Naive B cell (primary cell): ENCODE measurements around the gene RPS24. TPM values are rescaled to one million over a fixed set of nuclear protein-coding genes. Genes with fewer than 3 reads are reported as not detected.

Experiments
- ATAC-seq, 2 donors: fragments of 150-1000 bp; cut with Tn5 transposase; 2 replicates each; pipeline ENCODE4 v1.10.0; 2021; ENCODE audit warnings: low read depth in 2 of 2, mild to moderate bottlenecking in 2 of 2, moderate library complexity in 2 of 2
- DNase-seq: peaks from one replicate; pipeline ENCODE4 v3.0.0; 2022
- H3K27ac Mint-ChIP-seq, 6 donors: one replicate each; pipeline ENCODE4 v1.8.0; 2020 to 2022; ENCODE audit warnings: mild to moderate bottlenecking in 6 of 6, mixed read lengths in 6 of 6, moderate library complexity in 5 of 6, inconsistent platforms in 2 of 6
- H3K27me3 Mint-ChIP-seq, 3 donors: one replicate each; pipeline ENCODE4 v1.8.0; 2021 to 2022; ENCODE audit warnings: mixed read lengths in 3 of 3, mild to moderate bottlenecking in 1 of 3
- H3K36me3 Mint-ChIP-seq, 2 donors: one replicate each; pipeline ENCODE4 v1.8.0; 2020 to 2022; ENCODE audit warnings: mixed read lengths in 2 of 2, inconsistent platforms in 1 of 2, mild to moderate bottlenecking in 1 of 2
- H3K4me1 Mint-ChIP-seq, 3 donors: one replicate each; pipeline ENCODE4 v1.8.0; 2020 to 2022; ENCODE audit warnings: mixed read lengths in 3 of 3, inconsistent platforms in 1 of 3, mild to moderate bottlenecking in 1 of 3, moderate library complexity in 1 of 3
- H3K4me3 Mint-ChIP-seq, 8 donors: one replicate each; pipeline ENCODE4 v1.8.0; 2020 to 2022; ENCODE audit warnings: mild to moderate bottlenecking in 8 of 8, mixed read lengths in 8 of 8, moderate library complexity in 8 of 8, inconsistent platforms in 2 of 8
- H3K9me3 Mint-ChIP-seq, 7 donors: one replicate each; pipeline ENCODE4 v1.8.0; 2020 to 2022; ENCODE audit warnings: mixed read lengths in 7 of 7, mild to moderate bottlenecking in 5 of 7, inconsistent platforms in 2 of 7, moderate library complexity in 1 of 7
- polyA plus RNA-seq, 6 donors: library from polyadenylated mRNA; unstranded; fragments of 300-500 nt; fragmentation: Illumina TruSeq; gene quantifications; one replicate each; pipeline ENCODE4 v1.2.3, GENCODE V29; 2021; ENCODE audit warnings: low read depth in 6 of 6

The RPS24 gene
- polyA plus RNA-seq, 6 donors from 2014 or later = 784 to 1,204 (median 985) TPM

GRCh38 chr10:78035437-78035836, 1.8 kb downstream of the RPS24 start:
- Mint-ChIP-seq H3K4me3 (peak overlapping the region in 5 of 8 donors; percentile 93 to 97 (median 95)), H3K27ac (peak overlapping the region in 5 of 6 donors; percentile 3 to 93 (median 67)), H3K36me3 (peaks cover 0 to 16% of the 10 kb centered on the region in 2 donors)

DNA sequence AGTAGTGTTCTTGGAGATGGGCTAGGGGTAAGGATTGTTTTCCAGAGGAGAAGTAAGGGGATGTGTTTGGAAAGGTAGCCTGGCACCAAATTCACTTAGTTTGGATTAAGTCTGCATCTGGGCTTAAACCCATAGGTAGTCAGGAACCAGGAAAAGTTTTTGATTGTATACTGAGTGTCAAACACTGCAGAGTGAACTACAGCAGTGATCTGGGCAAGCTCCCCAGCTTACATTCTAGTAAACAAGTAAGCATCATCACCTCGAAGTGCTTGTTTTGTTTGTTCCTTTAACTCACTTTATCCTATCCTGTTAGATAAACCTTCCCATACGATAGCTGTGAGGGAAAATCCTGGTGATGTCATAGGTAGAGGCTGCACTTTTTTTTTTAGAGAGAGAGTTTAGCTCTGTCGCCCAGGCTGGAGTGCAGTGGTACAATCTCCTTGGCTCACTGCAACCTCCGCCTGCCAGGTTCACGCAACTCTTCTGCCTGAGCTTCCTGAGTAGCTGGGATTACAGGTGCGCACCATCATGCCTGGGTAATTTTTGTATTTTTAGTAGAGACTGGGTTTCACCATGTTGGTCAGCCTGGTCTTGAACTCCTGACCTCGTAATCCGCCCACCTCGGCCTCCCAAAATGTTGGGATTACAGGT, 2.4 kb downstream of the RPS24 start:
- Mint-ChIP-seq H3K9me3 (no peaks in the 10 kb centered on the region), H3K4me1 (peaks cover 37 to 60% (median 44%) of the 10 kb centered on the region in 3 donors), H3K27ac (peak overlapping the region in 5 of 6 donors; percentile 29 to 93 (median 67)), H3K36me3 (peaks cover 4 to 20% of the 10 kb centered on the region in 2 donors), H3K4me3 (peak overlapping the region in 5 of 8 donors; percentile 22 to 97 (median 95)), H3K27me3 (no peaks in the 10 kb centered on the region)
- no peak for ATAC-seq
- DNase-seq = no peak

More at GRCh38 chr10:78035437-78035836, 1.8 kb downstream of the RPS24 start:
- H3K4me1 Mint-ChIP-seq = peaks cover 32 to 54% (median 39%) of the 10 kb centered on the region in 3 donors
- no peaks in the 10 kb centered on the region for H3K9me3 Mint-ChIP-seq
- no peaks in the 10 kb centered on the region for H3K27me3 Mint-ChIP-seq
- DNase-seq (no peak), ATAC-seq (no peak)

GRCh38 chr10:78038105-78038504, 4.4 kb downstream of the RPS24 start:
- Mint-ChIP-seq H3K27me3 (no peaks in the 10 kb centered on the region), H3K36me3 (peaks cover 8 to 28% of the 10 kb centered on the region in 2 donors), H3K9me3 (no peaks in the 10 kb centered on the region), H3K4me3 (no peak overlapping the region), H3K27ac (no peak overlapping the region), H3K4me1 (peaks cover 44 to 64% (median 53%) of the 10 kb centered on the region in 3 donors)
- ATAC-seq (no peak), DNase-seq (no peak)

GRCh38 chr10:78038791-78039547, 5.3 kb downstream of the RPS24 start:
- DNase-seq (no peak), ATAC-seq (no peak)
- Mint-ChIP-seq H3K9me3 (no peaks in the 10 kb centered on the region), H3K4me1 (peaks cover 45 to 58% (median 53%) of the 10 kb centered on the region in 3 donors), H3K36me3 (peaks cover 8 to 28% of the 10 kb centered on the region in 2 donors), H3K4me3 (peak overlapping the region in 1 of 8 donors; percentile 32), H3K27me3 (no peaks in the 10 kb centered on the region), H3K27ac (peak overlapping the region in 2 of 6 donors; percentile 9 to 59)

- DNase-seq (no peak), ATAC-seq (no peak)
- Mint-ChIP-seq H3K9me3 (no peaks in the 10 kb centered on the region), H3K36me3 (peaks cover 8 to 28% of the 10 kb centered on the region in 2 donors), H3K4me3 (no peak overlapping the region), H3K27ac (peak overlapping the region in 1 of 6 donors; percentile 18), H3K4me1 (peaks cover 44 to 54% (median 49%) of the 10 kb centered on the region in 3 donors), H3K27me3 (no peaks in the 10 kb centered on the region)
Observed at GRCh38 chr10:78039743-78040142, 6.1 kb downstream of the RPS24 start.

- Mint-ChIP-seq H3K4me3 (no peak overlapping the region), H3K27ac (peak overlapping the region in 2 of 6 donors; percentile 65 to 89), H3K9me3 (no peaks in the 10 kb centered on the region), H3K36me3 (peaks cover 8 to 19% of the 10 kb centered on the region in 2 donors), H3K27me3 (no peaks in the 10 kb centered on the region), H3K4me1 (peaks cover 38 to 45% (median 41%) of the 10 kb centered on the region in 3 donors)
- DNase-seq = no peak
- no peak for ATAC-seq
Observed at GRCh38 chr10:78041170-78042057, 7.8 kb downstream of the RPS24 start.

DNA sequence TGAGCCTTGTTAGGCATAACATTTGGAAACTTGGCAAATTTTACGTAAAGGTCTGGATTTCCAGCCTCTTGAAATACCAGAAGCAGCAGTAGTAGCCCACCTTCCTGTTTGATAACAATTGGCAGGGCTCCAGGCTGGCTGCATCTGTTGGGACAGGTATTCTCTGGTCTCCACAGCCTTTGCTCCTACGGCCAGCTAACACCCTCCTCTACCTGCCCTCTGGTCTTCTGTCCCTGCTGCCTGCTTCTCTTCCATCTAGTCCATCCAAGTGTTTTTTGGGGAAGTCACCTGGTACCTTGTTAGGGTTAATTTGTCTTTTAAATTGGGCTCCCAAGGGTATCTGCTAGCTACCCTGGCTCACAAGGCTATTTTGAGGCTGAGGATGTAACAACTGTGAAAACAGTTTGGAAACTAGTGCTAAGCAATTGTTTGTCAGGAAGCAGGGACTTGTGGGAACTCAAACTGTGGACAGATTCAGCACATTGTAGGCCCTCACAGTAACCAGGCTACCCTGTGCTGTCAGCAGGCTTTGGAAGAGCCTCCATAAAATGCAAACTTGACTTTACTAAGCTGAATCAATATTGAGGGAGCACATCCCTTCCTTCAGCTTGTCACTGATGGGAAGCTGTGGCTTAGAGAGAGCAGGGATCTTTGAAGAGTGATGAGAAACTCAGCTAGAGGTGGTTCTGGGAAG, 8.5 kb downstream of the RPS24 start:
- H3K4me1 Mint-ChIP-seq = peaks cover 32 to 40% (median 37%) of the 10 kb centered on the region in 3 donors
- peaks cover 8 to 12% of the 10 kb centered on the region in 2 donors for H3K36me3 Mint-ChIP-seq
- no peaks in the 10 kb centered on the region for H3K9me3 Mint-ChIP-seq
- H3K27me3 Mint-ChIP-seq = no peaks in the 10 kb centered on the region
- H3K4me3 Mint-ChIP-seq = no peak overlapping the region
- DNase-seq = no peak
- peak overlapping the region in 1 of 6 donors; percentile 85 for H3K27ac Mint-ChIP-seq
- ATAC-seq = no peak

- H3K27ac Mint-ChIP-seq = no peak overlapping the region
- ATAC-seq = no peak
- peaks cover 30 to 42% (median 39%) of the 10 kb centered on the region in 3 donors for H3K4me1 Mint-ChIP-seq
- no peak for DNase-seq
- H3K4me3 Mint-ChIP-seq = no peak overlapping the region
- H3K36me3 Mint-ChIP-seq = peaks cover 8 to 12% of the 10 kb centered on the region in 2 donors
- H3K9me3 Mint-ChIP-seq = no peaks in the 10 kb centered on the region
- H3K27me3 Mint-ChIP-seq = no peaks in the 10 kb centered on the region
Observed at GRCh38 chr10:78042752-78043104, 9.1 kb downstream of the RPS24 start.

DNA sequence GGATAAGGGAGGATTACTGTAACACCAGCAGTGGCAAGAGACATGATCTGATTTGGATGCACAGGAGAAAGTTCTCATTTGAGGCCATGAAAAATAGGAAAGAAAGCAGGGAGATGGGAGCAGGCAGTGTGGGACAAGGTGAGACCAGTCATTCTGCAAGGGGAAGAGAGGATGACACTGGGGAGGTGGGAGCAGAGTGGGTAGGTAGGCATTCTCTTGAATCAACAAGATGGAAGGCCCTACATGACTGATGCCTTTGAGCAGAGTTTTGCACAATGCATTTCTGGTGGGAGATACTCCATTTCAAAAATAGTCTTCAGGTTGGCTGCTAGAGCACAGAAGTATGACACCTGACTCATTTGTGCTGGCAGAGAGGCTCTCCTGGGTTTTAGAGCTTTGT, 10.5 kb downstream of the RPS24 start:
- DNase-seq (no peak), ATAC-seq (no peak)
- Mint-ChIP-seq H3K27ac (no peak overlapping the region), H3K4me3 (no peak overlapping the region), H3K36me3 (peaks cover 8 to 12% of the 10 kb centered on the region in 2 donors), H3K27me3 (no peaks in the 10 kb centered on the region), H3K4me1 (peaks cover 27 to 40% (median 29%) of the 10 kb centered on the region in 3 donors), H3K9me3 (no peaks in the 10 kb centered on the region)

DNA sequence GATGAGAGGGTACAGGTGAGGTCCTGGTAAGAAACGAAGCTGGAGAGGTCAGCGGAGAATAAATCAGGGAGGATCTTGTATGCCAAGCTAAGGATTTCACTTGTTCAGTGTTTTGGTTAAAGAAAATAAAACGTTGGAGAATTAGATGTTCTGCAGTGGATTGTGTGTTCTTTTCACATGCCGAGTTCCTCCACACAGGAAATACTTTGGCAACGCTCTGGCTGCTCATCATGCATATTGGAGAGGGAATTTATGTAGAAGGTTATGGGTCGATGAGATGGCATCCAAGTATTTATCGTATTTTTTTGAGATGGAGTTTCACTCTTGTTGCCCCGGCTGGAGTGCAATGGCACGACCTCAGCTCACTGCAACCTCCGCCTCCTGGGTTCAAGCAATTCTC, 11.0 kb downstream of the RPS24 start:
- no peaks in the 10 kb centered on the region for H3K27me3 Mint-ChIP-seq
- peaks cover 8 to 12% of the 10 kb centered on the region in 2 donors for H3K36me3 Mint-ChIP-seq
- H3K9me3 Mint-ChIP-seq = no peaks in the 10 kb centered on the region
- peaks cover 24 to 34% (median 27%) of the 10 kb centered on the region in 3 donors for H3K4me1 Mint-ChIP-seq
- no peak overlapping the region for H3K4me3 Mint-ChIP-seq
- peak overlapping the region in 4 of 6 donors; percentile 21 to 79 (median 64) for H3K27ac Mint-ChIP-seq
- no peak for ATAC-seq
- DNase-seq = no peak

DNA sequence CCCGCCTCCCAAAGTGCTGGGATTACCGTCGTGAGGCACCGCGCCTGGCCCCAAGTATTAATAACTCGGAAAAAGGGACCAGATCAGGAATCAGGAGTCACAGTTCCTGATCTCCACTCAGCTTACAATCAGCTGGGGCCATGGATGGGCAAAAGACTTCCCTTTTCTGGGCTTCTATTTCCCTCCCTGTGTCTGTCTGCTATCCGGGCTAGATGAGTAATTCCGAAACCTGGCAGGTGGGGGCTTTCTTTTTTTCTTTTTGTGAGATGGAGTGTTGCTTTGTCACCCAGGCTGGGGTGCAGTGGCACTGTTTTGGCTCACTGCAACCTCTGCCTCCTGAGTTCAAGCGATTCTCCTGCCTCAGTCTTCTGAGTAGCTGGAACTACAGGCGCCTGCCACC, 11.6 kb downstream of the RPS24 start:
- ATAC-seq (no peak), DNase-seq (no peak)
- Mint-ChIP-seq H3K4me3 (no peak overlapping the region), H3K27ac (peak overlapping the region in 2 of 6 donors; percentile 73 to 86), H3K9me3 (no peaks in the 10 kb centered on the region), H3K36me3 (peaks cover 12% of the 10 kb centered on the region in 2 donors), H3K27me3 (no peaks in the 10 kb centered on the region), H3K4me1 (peaks cover 20 to 31% (median 31%) of the 10 kb centered on the region in 3 donors)

- DNase-seq = no peak
- Mint-ChIP-seq H3K4me1 (peaks cover 17 to 29% (median 27%) of the 10 kb centered on the region in 3 donors), H3K9me3 (no peaks in the 10 kb centered on the region), H3K4me3 (no peak overlapping the region), H3K27ac (no peak overlapping the region), H3K36me3 (peaks cover 9 to 11% of the 10 kb centered on the region in 2 donors), H3K27me3 (no peaks in the 10 kb centered on the region)
- no peak for ATAC-seq
Observed at GRCh38 chr10:78045856-78046255, 12.2 kb downstream of the RPS24 start.
